Measurements from ENCODE around the gene DHRS1.

GRCh38 chr14:24269910-24270536, 29.6 kb downstream of the DHRS1 start:
- TF ChIP-seq POLR2A (IDR thresholded peaks at IDR 0.05; ENCODE audit: extremely low read depth, insufficient read length) (no peak), CTCF (IDR thresholded peaks at IDR 0.05; ENCODE audit: low read depth, low read length) (no peak)
